H54 (cell line): ENCODE results near the gene APP.
A peak's percentile ranks its signal among the peaks of the same experiment; 100 is the strongest.

Experiments used
- DNase-seq: peaks from one replicate; pipeline ENCODE4 v3.0.0; 2011; ENCODE audit warnings: low spot score, mixed read lengths; ENCODE audit not compliant: insufficient read length
- FAIRE-seq: peaks from 3 replicates; lab custom pipeline; 2011; peaks lifted over from hg19 to GRCh38; lab: Jason Lieb, UNC
- POLR2A ChIP-seq: IDR thresholded peaks from 2 replicates; pipeline ENCODE4 v1.6.1; 2011; ENCODE audit warnings: low read depth, mild to moderate bottlenecking, low read length

Gene APP

GRCh38 chr21:26170471-26171257 lies at the start of gene APP:
TSS of gene APP (minus strand) at chr21:26170770. CDS start at chr21:26170620, 150 bp downstream.
- peak; percentile 91 for TF ChIP-seq POLR2A
- FAIRE-seq (no peak), DNase-seq (peak; percentile 91)

GRCh38 chr21:26212220-26212619 lies 41.6 kb upstream of the APP start:
- no peak for FAIRE-seq

GRCh38 chr21:26210614-26211013 lies 40.0 kb upstream of the APP start:
- FAIRE-seq: no peak
- no peak for TF ChIP-seq POLR2A
- no peak for DNase-seq

More at GRCh38 chr21:26212220-26212619, 41.6 kb upstream of the APP start:
- TF ChIP-seq POLR2A: no peak
- no peak for DNase-seq

- FAIRE-seq (no peak), DNase-seq (no peak)
- no peak for TF ChIP-seq POLR2A
Observed at GRCh38 chr21:26207021-26207420, 36.5 kb upstream of the APP start.

GRCh38 chr21:26199456-26199855 lies 28.9 kb upstream of the APP start:
- DNase-seq: no peak
- FAIRE-seq: no peak
- no peak for TF ChIP-seq POLR2A

GRCh38 chr21:26195708-26196107 lies 25.1 kb upstream of the APP start:
- FAIRE-seq: no peak

GRCh38 chr21:26194811-26195251 lies 24.3 kb upstream of the APP start:
- TF ChIP-seq POLR2A: no peak
- FAIRE-seq: no peak
- no peak for DNase-seq

More at GRCh38 chr21:26195708-26196107, 25.1 kb upstream of the APP start:
- DNase-seq: no peak
- TF ChIP-seq POLR2A: no peak

GRCh38 chr21:26194326-26194725 lies 23.8 kb upstream of the APP start:
- FAIRE-seq (no peak), DNase-seq (no peak)
- TF ChIP-seq POLR2A: no peak

- TF ChIP-seq POLR2A: no peak
- DNase-seq: no peak
- FAIRE-seq: no peak
Observed at GRCh38 chr21:26191609-26192008, 21.0 kb upstream of the APP start.

GRCh38 chr21:26188422-26188821 lies 17.9 kb upstream of the APP start:
- FAIRE-seq (no peak), DNase-seq (no peak)
- TF ChIP-seq POLR2A: no peak

GRCh38 chr21:26185446-26185845 lies 14.9 kb upstream of the APP start:
- no peak for DNase-seq
- no peak for TF ChIP-seq POLR2A
- FAIRE-seq: no peak

- DNase-seq (no peak), FAIRE-seq (no peak)
- no peak for TF ChIP-seq POLR2A
Observed at GRCh38 chr21:26185021-26185420, 14.5 kb upstream of the APP start.

GRCh38 chr21:26179501-26179900 lies 8.9 kb upstream of the APP start:
- no peak for TF ChIP-seq POLR2A
- DNase-seq: no peak
- no peak for FAIRE-seq

GRCh38 chr21:26177746-26178426 lies 7.3 kb upstream of the APP start:
- FAIRE-seq (no peak), DNase-seq (no peak)
- TF ChIP-seq POLR2A: no peak
